Measurements from ENCODE around the gene MMS19.
"Not testable (repeated sequence)": the region's sequence is repeated elsewhere in the genome, so short reads cannot be mapped to it uniquely, and the experiment has no call there.

The MMS19 gene

DNA sequence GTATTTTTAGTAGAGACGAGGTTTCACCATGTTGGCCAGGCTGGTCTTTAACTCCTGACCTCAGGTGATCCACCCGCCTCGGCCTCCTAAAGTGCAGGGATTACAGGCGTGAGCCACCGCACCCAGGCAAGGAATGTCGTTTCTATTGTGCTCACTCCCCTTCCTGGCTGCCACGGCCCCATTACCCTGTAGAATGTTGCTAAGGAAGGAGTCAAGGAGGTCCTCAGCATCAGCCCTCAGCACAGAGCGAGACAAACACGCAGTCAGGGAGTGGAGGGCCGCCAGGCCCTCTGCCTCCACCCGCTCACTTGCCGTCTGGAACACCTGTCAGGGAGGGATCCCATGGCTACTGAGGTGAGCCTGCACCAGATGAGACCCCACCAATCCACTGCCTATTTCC lies 29.4 kb downstream of the MMS19 start:
- not testable (repeated sequence) for H3K27me3 Mint-ChIP-seq (ENCODE audit: low read depth); H3K4me1 Mint-ChIP-seq (ENCODE audit: low read depth); H3K9me3 Mint-ChIP-seq; H3K4me3 Mint-ChIP-seq; H3K27ac Mint-ChIP-seq
- peaks cover 35% of the 10 kb centered on the region for H3K36me3 Mint-ChIP-seq (ENCODE audit: low read depth)

DNA sequence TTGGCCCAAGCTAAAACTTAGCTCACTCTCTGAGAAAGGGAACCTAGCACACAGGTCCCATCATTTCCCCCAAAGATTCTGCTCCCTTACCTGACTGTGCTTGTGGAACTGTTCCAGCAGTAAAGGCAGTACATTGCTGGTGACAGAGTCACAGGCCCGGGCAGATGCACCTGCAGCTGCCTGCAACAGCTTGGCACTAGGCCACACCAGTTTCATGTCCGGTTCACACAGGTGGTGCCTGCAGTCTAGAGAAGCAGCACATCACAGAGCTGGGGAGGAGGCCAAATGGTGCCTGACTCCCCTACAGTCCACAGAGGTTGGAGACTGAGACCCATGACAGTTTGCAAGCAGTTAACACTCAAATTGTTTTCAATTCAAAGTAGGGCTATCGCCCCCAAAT lies 30.1 kb downstream of the MMS19 start:
- no peaks in the 10 kb centered on the region for H3K9me3 Mint-ChIP-seq
- no peak overlapping the region for H3K27ac Mint-ChIP-seq
- H3K27me3 Mint-ChIP-seq (ENCODE audit: low read depth) = no peaks in the 10 kb centered on the region
- peaks cover 1% of the 10 kb centered on the region for H3K4me1 Mint-ChIP-seq (ENCODE audit: low read depth)
- H3K36me3 Mint-ChIP-seq (ENCODE audit: low read depth) = peaks cover 35% of the 10 kb centered on the region
- no peak overlapping the region for H3K4me3 Mint-ChIP-seq

DNA sequence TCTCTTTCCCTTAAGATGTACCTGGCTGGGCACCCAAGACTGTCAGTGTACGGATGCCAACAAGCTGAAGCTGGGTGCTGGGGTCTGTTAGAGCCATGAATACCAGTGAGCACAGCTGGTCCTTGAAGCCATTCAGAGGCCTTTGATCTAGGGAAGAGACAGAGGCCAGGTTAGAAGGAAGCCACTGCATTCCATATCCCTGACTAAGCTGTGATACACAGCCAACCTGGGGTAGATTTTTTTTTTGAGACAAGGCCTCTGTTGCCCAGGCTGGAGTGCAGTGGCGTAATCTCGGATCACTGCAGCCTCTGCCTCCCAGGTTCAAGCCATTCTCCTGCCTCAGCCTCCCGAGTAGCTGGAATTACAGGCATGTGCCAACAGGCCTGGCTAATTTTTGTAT lies 31.5 kb downstream of the MMS19 start:
- no peak overlapping the region for H3K4me3 Mint-ChIP-seq
- H3K36me3 Mint-ChIP-seq (ENCODE audit: low read depth) = peaks cover 33% of the 10 kb centered on the region
- H3K4me1 Mint-ChIP-seq (ENCODE audit: low read depth) = peaks cover 1% of the 10 kb centered on the region
- no peaks in the 10 kb centered on the region for H3K9me3 Mint-ChIP-seq
- no peak overlapping the region for H3K27ac Mint-ChIP-seq
- no peaks in the 10 kb centered on the region for H3K27me3 Mint-ChIP-seq (ENCODE audit: low read depth)

DNA sequence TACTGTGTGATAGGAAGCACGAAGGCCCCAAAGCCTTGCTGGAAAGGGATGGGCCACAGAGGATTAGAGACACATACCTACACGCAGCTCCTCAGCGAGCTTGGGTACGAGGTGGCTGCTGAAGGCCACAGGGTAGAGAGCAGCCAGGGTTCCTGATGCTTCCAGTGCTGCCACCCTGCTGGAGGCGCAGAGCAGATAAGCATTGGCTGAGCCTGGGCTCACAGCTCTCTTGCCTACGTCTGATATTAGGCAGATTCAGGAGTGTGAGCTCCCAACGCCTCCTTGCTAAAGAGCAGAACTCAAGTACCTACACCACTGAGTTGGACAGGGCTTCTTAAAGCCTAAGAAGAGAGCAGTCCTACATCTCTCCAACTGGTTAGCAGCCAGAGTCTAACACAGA lies 32.2 kb downstream of the MMS19 start:
- Mint-ChIP-seq H3K27ac (no peak overlapping the region), H3K36me3 (ENCODE audit: low read depth) (peaks cover 31% of the 10 kb centered on the region)

DNA sequence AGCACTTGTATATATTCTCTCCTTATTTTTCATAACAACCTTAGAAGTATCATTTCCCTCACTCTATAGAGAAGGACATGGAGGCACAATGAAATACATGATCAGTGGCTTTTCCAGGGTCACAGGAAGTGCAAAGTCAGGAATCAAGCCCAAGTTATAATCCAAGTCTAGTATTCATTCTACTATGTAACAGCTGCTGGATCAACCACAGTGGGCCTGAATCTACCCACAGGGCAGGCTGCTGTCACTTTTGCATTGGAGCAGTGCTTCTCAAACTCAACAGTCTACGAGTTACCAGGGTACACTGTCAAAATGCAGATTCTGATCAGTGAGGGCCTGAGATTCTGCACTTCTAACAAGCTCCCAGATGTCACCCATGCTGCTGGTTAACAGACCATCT lies 34.0 kb downstream of the MMS19 start:
- H3K36me3 Mint-ChIP-seq (ENCODE audit: low read depth) = peaks cover 29% of the 10 kb centered on the region
- H3K27me3 Mint-ChIP-seq (ENCODE audit: low read depth) = no peaks in the 10 kb centered on the region
- H3K4me1 Mint-ChIP-seq (ENCODE audit: low read depth) = peaks cover 1% of the 10 kb centered on the region
- no peak overlapping the region for H3K27ac Mint-ChIP-seq
- H3K4me3 Mint-ChIP-seq = no peak overlapping the region
- H3K9me3 Mint-ChIP-seq = no peaks in the 10 kb centered on the region

More for the DNA sequence above, 32.2 kb downstream of the MMS19 start:
- H3K4me3 Mint-ChIP-seq = no peak overlapping the region
- H3K4me1 Mint-ChIP-seq (ENCODE audit: low read depth) = peaks cover 1% of the 10 kb centered on the region
- H3K27me3 Mint-ChIP-seq (ENCODE audit: low read depth) = no peaks in the 10 kb centered on the region
- no peaks in the 10 kb centered on the region for H3K9me3 Mint-ChIP-seq

DNA sequence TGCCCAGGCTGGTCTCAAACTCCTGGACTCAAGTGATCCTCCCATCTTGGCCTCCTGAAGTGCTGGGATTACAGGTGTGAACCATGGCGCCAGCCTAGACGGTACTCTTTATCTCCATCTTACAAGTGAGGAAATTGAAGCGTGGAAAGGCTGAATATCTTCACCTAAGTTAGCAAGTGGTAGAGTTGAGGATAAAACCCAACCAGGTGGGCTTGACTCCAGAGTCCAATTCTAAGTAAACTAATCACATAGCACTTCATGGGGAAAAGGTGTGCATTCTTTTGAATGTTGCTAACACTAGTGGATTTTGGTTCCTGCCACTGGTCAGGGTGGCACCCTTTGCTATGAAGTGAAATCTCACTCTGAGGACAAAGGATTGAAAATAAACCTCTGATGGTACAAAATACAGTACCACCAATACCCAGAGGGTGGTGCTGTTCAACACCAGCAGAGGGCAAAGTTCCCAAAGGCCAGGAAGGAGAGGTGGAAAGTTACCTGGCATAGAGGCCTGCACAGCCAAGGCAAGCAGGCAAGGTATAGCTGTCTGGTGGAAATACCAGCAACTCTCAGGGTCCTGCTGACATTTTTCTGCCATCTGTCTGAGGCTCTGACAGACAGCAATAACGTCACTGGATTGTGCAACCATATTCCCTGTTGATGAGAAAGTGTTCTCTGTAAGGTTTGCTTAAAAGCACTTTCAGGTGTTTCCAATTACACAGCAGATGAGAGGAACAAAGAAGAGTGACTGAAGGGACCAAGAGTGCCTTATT lies 34.7 kb downstream of the MMS19 start:
- Mint-ChIP-seq H3K36me3 (ENCODE audit: low read depth) (peaks cover 27% of the 10 kb centered on the region), H3K4me3 (no peak overlapping the region), H3K27ac (no peak overlapping the region), H3K4me1 (ENCODE audit: low read depth) (peaks cover 1% of the 10 kb centered on the region), H3K27me3 (ENCODE audit: low read depth) (no peaks in the 10 kb centered on the region), H3K9me3 (no peaks in the 10 kb centered on the region)

DNA sequence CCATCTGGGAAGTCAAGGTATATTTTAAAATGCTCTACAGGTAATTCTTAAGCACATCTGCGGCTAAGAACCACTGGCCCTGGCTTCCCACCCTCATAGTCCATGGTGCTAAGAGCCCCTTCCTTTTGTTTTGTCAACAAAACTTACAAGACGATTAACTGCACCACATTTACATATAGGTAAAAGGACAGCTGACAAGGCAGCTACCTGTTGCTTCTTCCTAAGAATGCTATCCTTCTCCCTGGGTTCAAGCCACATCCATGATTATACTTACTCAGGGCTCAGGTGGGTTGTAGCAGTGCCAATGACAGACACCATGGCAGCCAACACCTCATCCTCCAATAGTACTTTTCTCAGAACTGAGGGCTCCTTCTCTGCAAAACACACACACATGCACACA lies 35.9 kb downstream of the MMS19 start:
- Mint-ChIP-seq H3K27ac (no peak overlapping the region), H3K36me3 (ENCODE audit: low read depth) (peaks cover 33% of the 10 kb centered on the region), H3K9me3 (no peaks in the 10 kb centered on the region)

DNA sequence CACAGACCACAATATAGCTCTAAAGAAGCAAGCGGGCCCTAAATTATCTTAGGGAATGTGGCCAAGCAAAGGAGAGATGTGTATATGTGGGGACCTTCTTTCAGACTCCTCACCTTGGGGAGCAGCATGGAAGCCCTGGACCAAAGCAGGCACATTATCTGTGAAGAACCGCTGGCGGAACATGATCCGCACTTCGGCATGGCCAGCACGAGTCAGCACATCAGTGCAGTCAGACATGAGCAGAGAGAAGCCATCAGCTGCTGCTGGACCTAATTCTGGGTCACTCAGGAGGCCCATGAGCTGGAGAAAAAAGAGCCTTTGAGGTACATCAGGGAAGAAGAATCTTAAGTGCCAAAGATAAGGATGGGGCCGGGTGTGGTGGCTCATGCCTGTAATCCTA lies 38.3 kb downstream of the MMS19 start:
- no peaks in the 10 kb centered on the region for H3K9me3 Mint-ChIP-seq
- H3K4me1 Mint-ChIP-seq (ENCODE audit: low read depth) = peaks cover 1% of the 10 kb centered on the region
- H3K27ac Mint-ChIP-seq = peak overlapping the region; percentile 33
- H3K4me3 Mint-ChIP-seq = no peak overlapping the region
- peaks cover 36% of the 10 kb centered on the region for H3K36me3 Mint-ChIP-seq (ENCODE audit: low read depth)
- no peaks in the 10 kb centered on the region for H3K27me3 Mint-ChIP-seq (ENCODE audit: low read depth)

More for the DNA sequence above, 35.9 kb downstream of the MMS19 start:
- H3K4me1 Mint-ChIP-seq (ENCODE audit: low read depth) = peaks cover 1% of the 10 kb centered on the region
- H3K27me3 Mint-ChIP-seq (ENCODE audit: low read depth) = no peaks in the 10 kb centered on the region
- no peak overlapping the region for H3K4me3 Mint-ChIP-seq

DNA sequence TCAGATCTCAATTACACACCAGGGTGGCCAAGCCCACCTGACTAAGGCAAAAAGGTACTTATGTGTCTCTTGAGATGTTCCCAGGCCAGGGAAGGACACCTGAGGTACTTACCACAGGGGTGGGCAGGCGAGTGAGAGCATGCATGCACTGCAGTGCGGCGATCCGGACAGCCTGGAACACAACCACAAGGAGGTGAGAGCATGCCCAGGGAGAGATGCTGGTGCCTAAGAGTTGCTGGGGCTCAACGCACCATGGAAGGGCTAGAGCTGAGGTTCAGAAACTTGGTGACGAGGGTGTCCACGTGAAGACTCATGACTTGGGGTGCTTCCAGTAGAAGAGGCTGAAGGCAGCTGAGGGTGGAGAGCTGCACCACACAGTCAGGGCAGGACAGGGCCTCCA lies 39.1 kb downstream of the MMS19 start:
- Mint-ChIP-seq H3K36me3 (ENCODE audit: low read depth) (peaks cover 41% of the 10 kb centered on the region), H3K27me3 (ENCODE audit: low read depth) (no peaks in the 10 kb centered on the region), H3K27ac (no peak overlapping the region), H3K4me1 (ENCODE audit: low read depth) (peaks cover 9% of the 10 kb centered on the region), H3K9me3 (no peaks in the 10 kb centered on the region), H3K4me3 (no peak overlapping the region)

DNA sequence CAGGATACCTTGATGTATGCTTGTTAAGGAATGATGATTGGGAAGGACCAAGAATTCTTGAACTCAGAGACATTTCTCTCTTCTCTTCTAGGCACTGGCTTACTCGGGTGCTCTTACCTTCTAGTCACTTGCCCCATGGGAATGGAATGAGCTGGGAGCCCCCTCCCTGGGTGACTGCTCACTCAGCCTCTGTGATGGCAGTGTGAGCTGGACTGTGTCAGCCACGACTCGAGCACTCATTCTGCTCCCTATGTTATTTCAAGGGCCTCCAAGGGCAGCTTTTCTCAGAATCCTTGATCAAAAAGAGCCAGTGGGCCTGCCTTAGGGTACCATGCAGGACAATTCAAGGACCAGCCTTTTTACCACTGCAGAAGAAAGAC lies 41.5 kb downstream of the MMS19 start:
- Mint-ChIP-seq H3K4me3 (no peak overlapping the region), H3K36me3 (ENCODE audit: low read depth) (peaks cover 42% of the 10 kb centered on the region), H3K27me3 (ENCODE audit: low read depth) (no peaks in the 10 kb centered on the region), H3K9me3 (no peaks in the 10 kb centered on the region), H3K4me1 (ENCODE audit: low read depth) (peaks cover 9% of the 10 kb centered on the region), H3K27ac (no peak overlapping the region)

DNA sequence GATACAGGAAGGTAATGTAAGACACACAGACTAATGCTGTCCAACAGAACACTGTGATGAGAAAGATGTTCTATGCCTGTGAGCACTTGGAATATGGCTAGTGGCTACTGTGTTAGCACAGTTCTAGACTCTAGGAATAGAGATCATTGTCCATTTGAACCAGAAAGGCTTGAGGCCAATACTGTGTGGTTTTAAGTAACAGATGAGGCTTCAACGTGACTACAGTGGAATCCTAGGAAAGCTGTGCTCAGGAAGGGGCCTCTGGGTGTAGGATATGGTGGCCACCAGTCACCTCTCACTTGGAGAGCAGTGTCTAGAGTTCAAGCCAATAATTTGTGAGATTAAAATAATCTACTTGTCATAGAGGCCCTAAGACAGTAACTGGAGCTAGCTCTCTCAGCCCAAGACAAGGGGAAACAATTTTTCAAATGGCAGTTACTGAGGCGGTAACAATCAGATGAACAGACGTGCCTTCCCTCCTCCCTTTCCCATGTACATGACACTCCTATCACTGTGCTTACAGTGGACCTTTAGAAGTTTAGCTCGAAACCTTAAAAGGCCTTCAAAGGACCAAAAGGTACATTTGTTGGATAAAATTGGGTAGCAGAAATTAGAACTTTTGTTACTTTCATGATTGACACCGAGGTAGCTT lies 42.1 kb downstream of the MMS19 start:
- Mint-ChIP-seq H3K36me3 (ENCODE audit: low read depth) (peaks cover 42% of the 10 kb centered on the region), H3K4me1 (ENCODE audit: low read depth) (peaks cover 9% of the 10 kb centered on the region), H3K27me3 (ENCODE audit: low read depth) (no peaks in the 10 kb centered on the region)

DNA sequence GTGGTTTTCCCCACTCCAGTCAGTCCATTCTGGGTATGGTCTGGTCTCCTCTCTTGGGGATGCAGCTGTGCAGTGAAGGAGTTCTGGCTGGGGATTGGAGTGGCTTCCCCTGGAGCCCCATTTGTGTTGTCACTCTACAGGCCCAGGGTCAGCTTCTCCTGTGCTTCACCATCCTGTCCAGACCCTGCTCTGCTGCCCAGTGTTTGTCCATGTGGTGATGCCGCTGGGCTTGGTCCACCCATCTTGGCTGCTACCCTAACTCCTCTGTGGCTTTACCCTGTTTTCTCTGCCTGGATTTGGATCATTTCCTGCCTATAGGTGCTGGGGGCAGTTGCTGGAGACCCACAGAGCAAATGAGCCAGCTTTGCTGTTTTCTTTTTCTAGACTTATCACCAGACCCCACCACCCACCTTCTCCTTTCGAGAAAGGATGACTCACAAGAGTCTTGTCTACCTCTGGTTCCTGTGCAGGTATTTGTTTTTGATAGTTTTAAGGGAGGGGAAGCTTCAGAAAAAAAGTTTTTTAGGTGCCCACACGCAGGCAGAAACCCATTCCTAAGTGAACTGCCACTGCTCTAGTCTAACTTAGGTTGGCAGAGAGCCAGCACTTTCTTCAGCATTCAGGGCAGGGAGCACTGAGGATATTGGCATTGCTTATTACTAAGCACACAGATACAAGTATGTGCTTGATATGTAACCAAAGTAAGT lies 43.7 kb downstream of the MMS19 start:
- Mint-ChIP-seq H3K27me3 (ENCODE audit: low read depth) (no peaks in the 10 kb centered on the region), H3K36me3 (ENCODE audit: low read depth) (peaks cover 37% of the 10 kb centered on the region), H3K4me3 (no peak overlapping the region), H3K9me3 (no peaks in the 10 kb centered on the region), H3K27ac (peak overlapping the region; percentile 73), H3K4me1 (ENCODE audit: low read depth) (peaks cover 18% of the 10 kb centered on the region)

More for the DNA sequence above, 42.1 kb downstream of the MMS19 start:
- H3K9me3 Mint-ChIP-seq = no peaks in the 10 kb centered on the region
- no peak overlapping the region for H3K27ac Mint-ChIP-seq
- H3K4me3 Mint-ChIP-seq = no peak overlapping the region

DNA sequence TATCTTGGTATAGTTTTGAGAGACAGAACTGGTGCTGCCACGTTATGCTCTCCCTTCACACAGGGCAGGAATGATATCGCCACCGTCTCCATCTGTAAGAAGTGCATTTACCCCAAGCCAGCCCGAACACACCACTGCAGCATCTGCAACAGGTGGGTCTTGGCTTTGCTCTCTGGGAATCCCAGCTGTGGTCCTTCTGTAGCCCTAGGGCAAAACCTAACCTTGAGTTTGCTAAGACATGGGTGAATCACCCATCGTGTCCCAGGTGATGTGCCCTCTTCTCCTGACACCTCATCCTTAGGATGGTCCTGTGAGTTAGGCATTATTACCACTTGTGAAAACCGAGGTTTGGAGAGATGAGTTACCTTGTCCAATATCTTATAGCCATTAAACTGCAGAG lies 45.9 kb downstream of the MMS19 start:
- Mint-ChIP-seq H3K9me3 (no peaks in the 10 kb centered on the region), H3K4me3 (no peak overlapping the region), H3K4me1 (ENCODE audit: low read depth) (peaks cover 24% of the 10 kb centered on the region), H3K27ac (peak overlapping the region; percentile 8), H3K27me3 (ENCODE audit: low read depth) (no peaks in the 10 kb centered on the region), H3K36me3 (ENCODE audit: low read depth) (peaks cover 24% of the 10 kb centered on the region)

DNA sequence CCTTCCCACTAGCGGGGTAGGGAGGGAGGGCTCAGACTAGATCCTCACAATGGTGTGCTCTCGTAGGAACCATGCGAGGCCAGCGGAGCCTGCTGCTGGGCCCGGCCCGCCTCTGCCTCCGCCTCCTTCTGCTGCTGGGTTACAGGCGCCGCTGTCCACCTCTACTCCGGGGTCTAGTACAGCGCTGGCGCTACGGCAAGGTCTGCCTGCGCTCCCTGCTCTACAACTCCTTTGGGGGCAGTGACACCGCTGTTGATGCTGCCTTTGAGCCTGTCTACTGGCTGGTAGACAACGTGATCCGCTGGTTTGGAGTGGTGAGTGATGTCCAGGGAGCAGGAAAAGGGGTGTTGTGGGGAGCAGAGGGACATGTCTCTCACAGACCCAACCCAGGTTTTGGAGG lies 46.6 kb downstream of the MMS19 start:
- Mint-ChIP-seq H3K9me3 (no peaks in the 10 kb centered on the region), H3K27me3 (ENCODE audit: low read depth) (no peaks in the 10 kb centered on the region), H3K27ac (no peak overlapping the region), H3K4me3 (no peak overlapping the region), H3K36me3 (ENCODE audit: low read depth) (peaks cover 21% of the 10 kb centered on the region), H3K4me1 (ENCODE audit: low read depth) (peaks cover 29% of the 10 kb centered on the region)

DNA sequence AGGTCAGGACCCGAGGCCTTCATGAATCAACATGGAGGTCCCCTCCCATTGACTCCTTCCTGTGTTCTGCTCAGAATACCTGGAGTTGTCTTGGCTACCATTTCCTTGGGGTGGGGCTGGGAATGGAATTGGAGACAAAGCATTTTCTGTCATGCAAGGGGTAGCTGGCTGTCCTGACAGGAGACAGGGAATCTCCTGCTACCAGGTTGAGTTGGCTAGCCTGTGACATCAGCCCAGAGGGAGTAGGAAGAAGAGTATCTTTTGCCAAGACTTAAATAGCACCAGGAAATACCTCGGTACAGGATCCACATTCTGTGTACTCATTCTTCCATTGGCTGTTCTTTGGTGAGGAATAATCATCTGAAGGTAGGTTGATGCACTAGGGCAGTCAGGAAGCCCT lies 47.4 kb downstream of the MMS19 start:
- no peak overlapping the region for H3K27ac Mint-ChIP-seq
- no peak overlapping the region for H3K4me3 Mint-ChIP-seq
- no peaks in the 10 kb centered on the region for H3K9me3 Mint-ChIP-seq
- peaks cover 31% of the 10 kb centered on the region for H3K4me1 Mint-ChIP-seq (ENCODE audit: low read depth)
- H3K27me3 Mint-ChIP-seq (ENCODE audit: low read depth) = no peaks in the 10 kb centered on the region
- peaks cover 22% of the 10 kb centered on the region for H3K36me3 Mint-ChIP-seq (ENCODE audit: low read depth)

Measured in T-helper 1 cell treated with Interleukin-12 subunit alpha and Interleukin-12 subunit beta and Interleukin-4 antibody, amounts not matched to agents 30 μg/mL and 1 μg/mL, for 36 hours (primary cell).